Heart left ventricle (tissue), 13 donors: ENCODE results near the gene C19orf44.

Experiments
- POLR2A ChIP-seq, 2 donors: fragments of 450-650 bp; IDR thresholded peaks; one replicate each; pipeline ENCODE4 v1.6.1; 2017; ENCODE audit warnings: antibody characterized with exemption in 2 of 2, mild to moderate bottlenecking in 2 of 2, moderate library complexity in 2 of 2
- TF ChIP-seq, protein P1 (sequence below), 12 donors: fragments of 200-600 bp; sonication (generic) in 4 of 12; IDR thresholded peaks; one replicate each; pipeline versions ENCODE4 v1.5.0 to v1.8.0; 2018 to 2022; ENCODE audit warnings: antibody characterized with exemption in 12 of 12, mild to moderate bottlenecking in 5 of 12
- donor health status: ischemic (EF 13 %, LVEDD 7.1; RV severe dilation, severe dysfunction).
- donor health status: DM: no; HTN: yes; CAD: no.
- donor health status: DM: no; HTN: no; CAD: no.
- donor health status: ischemic (EF 25% LVEDD 6.9; RV normal size, moderate dysfunction).
- donor health status: ischemic (EF 25% LVEDD 5.7; RV mildly dilated, moderate dysfunction).
- donor health status: ischemic (EF 35%, LVEDD 5.7; RV mildly dilated, moderate dysfunction).
- donor health status: nonischemic (EF 11% LVEDD 7.7; RV severe dilation, severe dysfunction).
- donor health status: DM: yes; HTN: yes; CAD: no.
- donor health status: PGD.
- donor health status: ischemic (EF 29% LVEDD 5.4; RV normal size, mild dysfunction).
- donor health status: nonischemic (EF 23%, LVEDD 6.1; RV moderate dilation, normal function).

DNA sequence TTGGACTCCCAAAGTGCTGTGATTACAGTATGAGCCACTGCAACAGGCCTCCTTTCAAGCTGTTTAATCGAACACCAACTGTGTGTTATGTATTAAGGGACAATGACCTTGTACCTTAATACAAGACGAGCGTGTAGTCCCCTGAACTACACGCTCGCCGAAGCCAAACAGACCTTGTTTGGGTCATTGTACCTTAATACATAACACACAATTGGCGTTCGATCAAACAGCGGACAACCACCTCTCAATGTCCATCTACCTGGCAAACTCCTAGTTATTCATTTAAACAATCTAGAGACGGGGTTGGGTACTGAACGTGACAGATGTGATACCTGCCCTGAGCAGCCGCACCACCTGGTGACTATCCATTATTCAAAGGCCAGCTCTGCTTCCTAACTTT is 44.8 kb downstream of the C19orf44 start:
- TF ChIP-seq, protein P1, sequence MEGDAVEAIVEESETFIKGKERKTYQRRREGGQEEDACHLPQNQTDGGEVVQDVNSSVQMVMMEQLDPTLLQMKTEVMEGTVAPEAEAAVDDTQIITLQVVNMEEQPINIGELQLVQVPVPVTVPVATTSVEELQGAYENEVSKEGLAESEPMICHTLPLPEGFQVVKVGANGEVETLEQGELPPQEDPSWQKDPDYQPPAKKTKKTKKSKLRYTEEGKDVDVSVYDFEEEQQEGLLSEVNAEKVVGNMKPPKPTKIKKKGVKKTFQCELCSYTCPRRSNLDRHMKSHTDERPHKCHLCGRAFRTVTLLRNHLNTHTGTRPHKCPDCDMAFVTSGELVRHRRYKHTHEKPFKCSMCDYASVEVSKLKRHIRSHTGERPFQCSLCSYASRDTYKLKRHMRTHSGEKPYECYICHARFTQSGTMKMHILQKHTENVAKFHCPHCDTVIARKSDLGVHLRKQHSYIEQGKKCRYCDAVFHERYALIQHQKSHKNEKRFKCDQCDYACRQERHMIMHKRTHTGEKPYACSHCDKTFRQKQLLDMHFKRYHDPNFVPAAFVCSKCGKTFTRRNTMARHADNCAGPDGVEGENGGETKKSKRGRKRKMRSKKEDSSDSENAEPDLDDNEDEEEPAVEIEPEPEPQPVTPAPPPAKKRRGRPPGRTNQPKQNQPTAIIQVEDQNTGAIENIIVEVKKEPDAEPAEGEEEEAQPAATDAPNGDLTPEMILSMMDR (IDR thresholded peaks at IDR 0.05): no peak
- no peak for TF ChIP-seq POLR2A (IDR thresholded peaks at IDR 0.05)
